GM12878 (cell line): ENCODE measurements around the gene ANTKMT. TPM values are rescaled to one million over a fixed set of nuclear protein-coding genes. Genes with fewer than 3 reads are reported as not detected.

Experiments used
- ATAC-seq: fragments of 200-7000 bp; cut with Tn5 transposase; 3 replicates; pipeline ENCODE4 v1.9.1; 2020; ENCODE audit warnings: mild to moderate bottlenecking, moderate library complexity
- BruUV-seq: library from RNA; stranded (reverse); fragments of 400-500 nt; replicated peaks from 2 replicates; lab custom pipeline; 2021; lab: Mats Ljungman, UMichigan
- CTCF ChIA-PET: fragments of 300-600 bp; sonication (Branson Sonifier 250); formaldehyde crosslinking; extraction: SDS; loops from one replicate; lab custom pipeline; 2021; ENCODE audit warnings: inconsistent platforms; lab: Yijun Ruan, JAX
- POLR2A ChIA-PET: fragments of 350-600 bp; formaldehyde crosslinking; extraction: SDS; loops from one replicate; lab custom pipeline; 2021; ENCODE audit warnings: inconsistent platforms; lab: Charles Lee
- RAD21 ChIA-PET: fragments of 300-600 bp; sonication (Branson Sonifier 250); formaldehyde crosslinking; loops from one replicate; lab custom pipeline; 2023; ENCODE audit warnings: antibody characterized with exemption; ENCODE audit not compliant: unreplicated experiment; lab: Charles Lee
- SMC1A ChIA-PET: fragments of 300-600 bp; sonication (Branson Sonifier 250); formaldehyde crosslinking; loops from one replicate; lab custom pipeline; 2023; ENCODE audit not compliant: unreplicated experiment, uncharacterized antibody; lab: Charles Lee
- DNase-seq: peaks from one replicate; pipeline ENCODE4 v3.0.0-alpha.2; 2011; ENCODE audit warnings: low read depth, low spot score
- FAIRE-seq: peaks from 3 replicates; lab custom pipeline; 2011; peaks lifted over from hg19 to GRCh38; lab: Jason Lieb, UNC
- H2AFZ ChIP-seq: 2 replicates; pipeline ENCODE4 v1.6.0; 2011; ENCODE audit warnings: low read depth, low read length, control low read depth; ENCODE audit not compliant: control insufficient read depth
- H3K27ac ChIP-seq: 2 replicates; pipeline ENCODE4 v1.5.1; 2011; ENCODE audit warnings: control low read depth; ENCODE audit not compliant: control insufficient read depth, insufficient read depth
- H3K27me3 ChIP-seq, 2 experiments: replicated peaks in 1 of 2; 2 replicates each; pipeline versions ENCODE4 v1.6.0 to v1.6.1; 2011; ENCODE audit warnings: low read length in 1 of 2; ENCODE audit not compliant: control insufficient read depth in 2 of 2, insufficient read depth in 2 of 2
- H3K36me3 ChIP-seq, 2 experiments: 2 replicates each; pipeline ENCODE4 v1.5.1; 2011; ENCODE audit warnings: low read length in 1 of 2; ENCODE audit not compliant: control insufficient read depth in 2 of 2, insufficient read depth in 2 of 2
- H3K4me1 ChIP-seq: 2 replicates; pipeline ENCODE4 v1.6.1; 2011; ENCODE audit warnings: mild to moderate bottlenecking, low read length, moderate library complexity, mixed read lengths; ENCODE audit not compliant: control insufficient read depth, insufficient read depth
- H3K4me2 ChIP-seq: 2 replicates; pipeline ENCODE4 v1.6.0; 2011; ENCODE audit warnings: control low read depth; ENCODE audit not compliant: control insufficient read depth, insufficient read depth
- H3K4me3 ChIP-seq: fragments of 200-600 bp; sonication (generic); 2 replicates; pipeline ENCODE4 v1.5.1; 2016
- H3K79me2 ChIP-seq: 2 replicates; pipeline ENCODE4 v1.6.0; 2011; ENCODE audit warnings: low read length; ENCODE audit not compliant: control insufficient read depth, insufficient read depth
- H3K9ac ChIP-seq: 2 replicates; pipeline ENCODE4 v1.8.0; 2011; ENCODE audit warnings: low read length, control low read depth, mixed read lengths; ENCODE audit not compliant: control insufficient read depth, insufficient read depth
- H3K9me3 ChIP-seq: replicated peaks from 3 replicates; pipeline ENCODE4 v1.5.1; 2011; ENCODE audit warnings: mild to moderate bottlenecking, low read length; ENCODE audit not compliant: control insufficient read depth, insufficient read depth
- H4K20me1 ChIP-seq: 2 replicates; pipeline ENCODE4 v1.6.0; 2011; ENCODE audit not compliant: control insufficient read depth, insufficient read depth
- ATF3 ChIP-seq: IDR thresholded peaks from 2 replicates; pipeline ENCODE4 v1.6.1; 2011; ENCODE audit warnings: low read depth, mild to moderate bottlenecking, low read length, moderate library complexity, borderline replicate concordance; ENCODE audit errors: extremely low read depth
- EP300 ChIP-seq, 2 experiments: fragments of 150-350 bp in 1 of 2; IDR thresholded peaks; 2 replicates each; pipeline ENCODE4 v1.6.1; 2011 to 2012; ENCODE audit warnings: low read depth in 2 of 2, low read length in 2 of 2, borderline replicate concordance in 1 of 2, improper control_type of control experiment in 1 of 2, inconsistent platforms in 1 of 2; ENCODE audit not compliant: control insufficient read depth in 1 of 2
- REST ChIP-seq: IDR thresholded peaks from 2 replicates; pipeline ENCODE4 v1.6.1; 2012; ENCODE audit warnings: mild to moderate bottlenecking, low read depth, low read length
- STAT1 ChIP-seq: fragments of 450-650 bp; conservative IDR thresholded peaks from 2 replicates; pipeline ENCODE4 v1.6.1; 2014; ENCODE audit warnings: antibody characterized with exemption, mild to moderate bottlenecking
- YBX1 ChIP-seq: fragments of 450-650 bp; IDR thresholded peaks from 2 replicates; pipeline ENCODE4 v1.6.1; 2016; ENCODE audit warnings: antibody characterized with exemption
- WGBS: methylation state at CpG from one replicate; pipeline ENCODE4 v1.1.6; 2016; ENCODE audit warnings: low lambda C conversion rate; ENCODE audit not compliant: insufficient replicate concordance, insufficient coverage; ENCODE audit errors: missing lambda C conversion rate; 5-methylcytosine and 5-hydroxymethylcytosine counted together
- in situ Hi-C: fragments of 300-500 bp; cut with MboI; formaldehyde crosslinking; loops from 9 replicates; pipeline ENCODE4 v1.14.3; 2018; ENCODE audit warnings: mixed read lengths
- intact Hi-C: fragments of 100-400 bp; cut with micrococcal nuclease; formaldehyde crosslinking; loops from one replicate; pipeline ENCODE4 v1.14.2; 2022; ENCODE audit not compliant: unreplicated experiment
- polyA plus RNA-seq, 11 experiments: library from polyadenylated mRNA; depleted of rRNA in 4 of 11; unstranded in 6 of 11; stranded (reverse) in 5 of 11; fragments of >200 nt; fragmentation: Nextera tagmentation in 4 of 11; fragmentation: Illumina TruSeq in 1 of 11; extraction: Ambion mirVana in 4 of 11; extraction: Trizol in 1 of 11; gene quantifications; 1 replicate in 1 of 11; 2 replicates in 10 of 11; pipeline versions ENCODE4 v1.2.1 to v1.2.3, GENCODE V29; 2011 to 2016; ENCODE audit warnings: inconsistent platforms in 2 of 11, missing spikeins in 2 of 11, low read depth in 1 of 11
- total RNA-seq, 4 experiments: library from RNA; depleted of rRNA in 3 of 4; stranded (reverse); fragments of >200 nt in 3 of 4; fragmentation: Illumina TruSeq in 1 of 4; extraction: Trizol in 1 of 4; gene quantifications; 2 replicates each; pipeline versions ENCODE4 v1.2.1 to v1.2.3, GENCODE V29; 2013 to 2021

Gene ANTKMT
- total and polyA plus RNA-seq, 10 of the 15 experiments (the other 5 are each of a cell fraction or from before 2014, with no cell fraction given) = 0.58 to 60.5 (median 25.8) TPM

GRCh38 chr16:717450-718245 lies 3.3 kb upstream of the ANTKMT start:
- FAIRE-seq (no peak), DNase-seq (no peak), ATAC-seq (no peak)
- H3K79me2 ChIP-seq = no peaks in the 10 kb centered on the region; the same call in 1 of the 2 replicates
- WGBS = 80% methylated on average over 31 of the region's 32 CpGs
- SMC1A ChIA-PET = no interaction called here
- intact Hi-C loops (no loop called here), in situ Hi-C loops (no loop called here)
- H3K4me3 ChIP-seq = no peak overlapping the region
- H2AFZ ChIP-seq = no peak overlapping the region
- H3K4me1 ChIP-seq = peaks cover 10% of the 10 kb centered on the region
- 0 out of 2 replicates have a peak, but pooled peaks cover 2% of the 10 kb centered on the region for H4K20me1 ChIP-seq
- POLR2A ChIA-PET = interaction anchor here (0.5 kb wide), 1 partner anchor 25 kb away, joined by 3 read pairs; no protein-coding TSS in a partner anchor
- RAD21 ChIA-PET = no interaction called here
- no peak overlapping the region for H3K4me2 ChIP-seq
- no peak for TF ChIP-seq STAT1
- no peak for TF ChIP-seq EP300 (IDR thresholded peaks at IDR 0.05; ENCODE audit: borderline replicate concordance in 1 of 2, control insufficient read depth in 1 of 2, low read depth in 2 of 2, low read length in 2 of 2)
- TF ChIP-seq ATF3 = no peak
- TF ChIP-seq REST = no peak
- TF ChIP-seq YBX1 = no peak
- no peak overlapping the region for H3K27ac ChIP-seq
- no peaks in the 10 kb centered on the region for H3K27me3 ChIP-seq
- BruUV-seq = no TSS peak
- CTCF ChIA-PET = no interaction called here
- H3K9me3 ChIP-seq = no peaks in the 10 kb centered on the region
- no peaks in the 10 kb centered on the region for H3K36me3 ChIP-seq
- H3K9ac ChIP-seq = no peak overlapping the region
